HEK293T (cell line): ENCODE results near the gene EFHD2.

Experiments
- ARNT ChIP-seq: fragments of 450-650 bp; IDR thresholded peaks from 2 replicates; pipeline ENCODE4 v1.6.1; 2017; ENCODE audit warnings: mild to moderate bottlenecking
- CTBP1 ChIP-seq: fragments of 450-650 bp; IDR thresholded peaks from 2 replicates; pipeline ENCODE4 v1.6.1; 2016; ENCODE audit warnings: borderline replicate concordance
- FOXK2 ChIP-seq: fragments of 450-650 bp; IDR thresholded peaks from 2 replicates; pipeline ENCODE4 v1.6.1; 2016; ENCODE audit warnings: mild to moderate bottlenecking
- FOXM1 ChIP-seq: fragments of 450-650 bp; IDR thresholded peaks from 2 replicates; pipeline ENCODE4 v1.6.1; 2017; ENCODE audit warnings: mild to moderate bottlenecking, borderline replicate concordance
- SP1 ChIP-seq: fragments of 450-650 bp; IDR thresholded peaks from 2 replicates; pipeline ENCODE4 v1.6.1; 2017
- ZNF384 ChIP-seq: fragments of 450-650 bp; IDR thresholded peaks from 2 replicates; pipeline ENCODE4 v1.6.1; 2016

DNA sequence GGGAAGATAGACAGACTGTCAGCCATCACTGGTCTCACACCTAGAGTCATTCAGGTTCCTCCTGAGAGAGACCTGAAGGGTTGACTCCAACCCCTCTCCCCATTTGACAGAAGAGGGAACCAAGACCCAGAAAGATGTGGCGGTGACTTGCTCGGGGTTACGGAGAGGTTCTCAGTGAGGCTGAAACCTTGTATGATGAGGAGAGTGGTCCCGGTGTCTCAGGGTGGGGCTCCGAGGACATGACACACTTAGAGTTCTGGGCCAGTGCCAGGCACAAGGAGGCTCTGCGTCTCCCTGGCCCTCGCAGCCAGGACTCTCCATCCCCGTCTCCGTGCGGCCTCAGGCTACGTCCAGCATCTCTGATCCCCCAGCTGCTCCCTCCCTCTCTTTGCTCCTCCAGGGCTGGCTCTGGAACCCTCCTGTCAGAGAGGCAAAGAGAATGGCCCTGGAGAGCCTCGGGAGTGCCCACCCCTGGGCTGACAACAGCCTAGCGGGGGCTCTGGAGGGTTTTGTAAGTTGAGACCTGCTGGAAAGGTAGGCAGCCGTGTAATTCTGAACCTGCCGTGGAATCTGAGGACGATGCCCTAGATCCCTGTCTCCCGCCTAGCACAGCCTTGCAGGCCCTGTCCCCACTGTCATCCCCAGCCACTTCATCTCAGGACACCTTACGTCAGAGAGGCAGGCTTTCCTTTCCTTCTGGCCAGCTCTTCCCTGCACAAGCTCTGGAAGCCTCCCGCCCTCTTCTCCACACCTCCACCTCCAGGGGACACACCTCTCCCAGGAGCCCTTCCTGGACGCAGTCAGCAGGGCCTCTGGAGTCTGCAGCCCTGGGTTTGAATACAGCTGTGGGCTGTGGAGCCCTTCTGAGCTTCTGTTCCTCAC is 4.1 kb downstream of the EFHD2 start:
- TF ChIP-seq CTBP1 (no peak), SP1 (no peak), ARNT (no peak), FOXK2 (no peak), FOXM1 (no peak), ZNF384 (no peak)
